LHCN-M2 (cell line): ENCODE results near the gene NR2F1. TPM values are rescaled to one million over a fixed set of nuclear protein-coding genes. Genes with fewer than 3 reads are reported as not detected.

Experiments used
- DNase-seq: peaks from one replicate; pipeline ENCODE4 v3.0.0-alpha.2; 2012; ENCODE audit warnings: low read depth
- total RNA-seq: library from RNA; depleted of rRNA; stranded (reverse); fragments of >200 nt; gene quantifications from 2 replicates; pipeline ENCODE4 v1.2.3, GENCODE V29; 2014

Gene NR2F1
- total RNA-seq, 1 experiment from 2014 or later: 16.8 TPM

- DNase-seq: no peak
Observed at GRCh38 chr5:93590493-93590892, 7.5 kb downstream of the NR2F1 start.

GRCh38 chr5:93591323-93591945, 8.4 kb downstream of the NR2F1 start:
- no peak for DNase-seq

GRCh38 chr5:93592883-93593282, 9.9 kb downstream of the NR2F1 start:
- no peak for DNase-seq

GRCh38 chr5:93593476-93594131, 10.6 kb downstream of the NR2F1 start:
- DNase-seq: no peak

GRCh38 chr5:93594591-93595419, 11.8 kb downstream of the NR2F1 start:
- DNase-seq: no peak

GRCh38 chr5:93595420-93596147, 12.6 kb downstream of the NR2F1 start:
- DNase-seq: no peak

GRCh38 chr5:93596310-93596675, 13.3 kb downstream of the NR2F1 start:
- DNase-seq: no peak

- DNase-seq: no peak
Observed at GRCh38 chr5:93596676-93597490, 13.9 kb downstream of the NR2F1 start.

- DNase-seq: no peak
Observed at GRCh38 chr5:93598091-93599000, 15.3 kb downstream of the NR2F1 start.

- DNase-seq: no peak
Observed at GRCh38 chr5:93599001-93599379, 16.0 kb downstream of the NR2F1 start.

GRCh38 chr5:93599399-93600120, 16.5 kb downstream of the NR2F1 start:
- DNase-seq: no peak

- peak; percentile 25 for DNase-seq
Observed at GRCh38 chr5:93600409-93601070, 17.5 kb downstream of the NR2F1 start.

GRCh38 chr5:93601071-93601801, 18.2 kb downstream of the NR2F1 start:
- DNase-seq: no peak

GRCh38 chr5:93601802-93602155, 18.8 kb downstream of the NR2F1 start:
- DNase-seq: no peak

GRCh38 chr5:93602241-93603077, 19.4 kb downstream of the NR2F1 start:
- no peak for DNase-seq

- DNase-seq: no peak
Observed at GRCh38 chr5:93603078-93603792, 20.2 kb downstream of the NR2F1 start.
